Measurements from ENCODE around the gene RBBP6. TPM values are rescaled to one million over a fixed set of nuclear protein-coding genes. Genes with fewer than 3 reads are reported as not detected.
A peak's percentile ranks its signal among the peaks of the same experiment; 100 is the strongest.

RBBP6 gene
- total RNA-seq, 1 experiment from 2014 or later, result 54.8 TPM

- Histone ChIP-seq H3K4me1 (ENCODE audit: insufficient read depth, low read length) (peaks cover 2% of the 10 kb centered on the region; the same call in 1 of the 2 replicates), H4K8ac (replicated peaks; ENCODE audit: insufficient read length, low read depth, low read length) (no peak overlapping the region), H3K14ac (ENCODE audit: insufficient read depth, low read length) (no peak overlapping the region), H3K27ac (ENCODE audit: insufficient read length, low read depth, low read length) (no peak overlapping the region), H2BK120ac (ENCODE audit: low read depth, low read length, poor library complexity, severe bottlenecking) (no peak overlapping the region), H4K5ac (ENCODE audit: insufficient read length, low read depth, low read length) (no peak overlapping the region), H3K23me2 (ENCODE audit: insufficient read length, low read depth, low read length, poor library complexity, severe bottlenecking) (no peaks in the 10 kb centered on the region), H3T11ph (ENCODE audit: low read length) (no peak overlapping the region), H4K20me1 (ENCODE audit: control insufficient read depth, insufficient read depth, insufficient read length) (no peaks in the 10 kb centered on the region), H3K4ac (ENCODE audit: low read depth, low read length) (no peak overlapping the region), H2BK20ac (ENCODE audit: low read depth, low read length, poor library complexity, severe bottlenecking) (no peak overlapping the region), H3K4me2 (ENCODE audit: insufficient read depth, insufficient read length, low read length) (no peak overlapping the region), H3K23ac (ENCODE audit: insufficient read length, low read depth, low read length) (no peak overlapping the region), H3K9ac (ENCODE audit: extremely low read depth, insufficient read length, low read length) (no peak overlapping the region), H2AK5ac (ENCODE audit: insufficient read length, low read length) (no peak overlapping the region), H3K27me3 (ENCODE audit: insufficient read depth, low read length) (no peaks in the 10 kb centered on the region; the same call in 1 of the 2 replicates), H2BK12ac (ENCODE audit: insufficient read length, low read depth, low read length) (no peak overlapping the region), H3K79me2 (ENCODE audit: insufficient read depth, low read length) (no peaks in the 10 kb centered on the region), H3K56ac (ENCODE audit: insufficient read length, low read depth, low read length) (no peak overlapping the region), H3K79me1 (ENCODE audit: insufficient read depth, low read depth, low read length, poor library complexity, severe bottlenecking) (no peaks in the 10 kb centered on the region), H3K18ac (ENCODE audit: insufficient read length, low read depth, low read length) (no peak overlapping the region), H2AFZ (ENCODE audit: low read length) (no peak overlapping the region), H4K91ac (ENCODE audit: insufficient read length, low read depth, low read length) (no peak overlapping the region), H2BK5ac (ENCODE audit: insufficient read length, low read length) (no peak overlapping the region), H3K9me3 (ENCODE audit: control insufficient read depth, low read depth, low read length) (no peaks in the 10 kb centered on the region), H2BK15ac (ENCODE audit: low read depth, low read length) (no peak overlapping the region)
- H3K27ac Mint-ChIP-seq, result no peak overlapping the region
- H3K4me3 Mint-ChIP-seq, result no peak overlapping the region
- H3K27me3 Mint-ChIP-seq (ENCODE audit: low read depth), result peaks cover 21% of the 10 kb centered on the region
- H3K4me1 Mint-ChIP-seq, result peaks cover 7 to 12% of the 10 kb centered on the region in 2 experiments
- TF ChIP-seq CTCF (conservative IDR thresholded peaks at IDR 0.05), result peak; percentile 84
- no peaks in the 10 kb centered on the region for H3K9me3 Mint-ChIP-seq
- peak; percentile 83 for DNase-seq
- no peaks in the 10 kb centered on the region for H3K36me3 Mint-ChIP-seq (ENCODE audit: insufficient read depth in 1 of 3, low read depth in 3 of 3)
- WGBS (ENCODE audit: extremely low coverage, insufficient read length, low lambda C conversion rate), result no CpG with 5 or more reads among the region's 15 CpGs
Observed at GRCh38 chr16:24499193-24499814, 40.1 kb upstream of the RBBP6 start.

Data from H9 (cell line).